Activated T-cell treated with anti-CD3 and anti-CD28 coated beads, Interleukin-2, amount 50 U/mL, for 72 hours (primary cell): ENCODE data around the gene TEX51. TPM values are rescaled to one million over a fixed set of nuclear protein-coding genes. Genes with fewer than 3 reads are reported as not detected.

Experiments used
- ATAC-seq, 2 donors: fragments of 150-1000 bp; cut with Tn5 transposase; replicated peaks in 1 of 2; 2 replicates each; pipeline ENCODE4 v1.10.0; 2021; ENCODE audit warnings: moderate library complexity in 2 of 2, mild to moderate bottlenecking in 1 of 2
- DNase-seq, 2 donors: peaks; one replicate each; pipeline ENCODE4 v3.0.0; 2021 to 2022; ENCODE audit warnings: mixed read lengths in 1 of 2
- H3K27ac Mint-ChIP-seq: one replicate; pipeline ENCODE4 v1.8.0; 2022; ENCODE audit warnings: mild to moderate bottlenecking, moderate library complexity, mixed read lengths
- H3K27me3 Mint-ChIP-seq: one replicate; pipeline ENCODE4 v1.8.0; 2022; ENCODE audit warnings: low read depth, mixed read lengths
- H3K36me3 Mint-ChIP-seq, 2 donors: one replicate each; pipeline ENCODE4 v1.8.0; 2022; ENCODE audit warnings: mixed read lengths in 2 of 2, mild to moderate bottlenecking in 1 of 2; ENCODE audit not compliant: insufficient read depth in 2 of 2
- H3K4me1 Mint-ChIP-seq: one replicate; pipeline ENCODE4 v1.8.0; 2022; ENCODE audit warnings: low read depth, mixed read lengths
- H3K4me3 Mint-ChIP-seq, 2 donors: one replicate each; pipeline ENCODE4 v1.8.0; 2022; ENCODE audit warnings: mild to moderate bottlenecking in 2 of 2, mixed read lengths in 2 of 2, moderate library complexity in 2 of 2
- H3K9me3 Mint-ChIP-seq, 2 donors: one replicate each; pipeline ENCODE4 v1.8.0; 2022; ENCODE audit warnings: mixed read lengths in 2 of 2
- total RNA-seq, 2 donors: library from RNA; stranded (reverse); gene quantifications; one replicate each; pipeline ENCODE4 v1.2.3, GENCODE V29; 2022

Gene TEX51
- not detected for total RNA-seq

DNA sequence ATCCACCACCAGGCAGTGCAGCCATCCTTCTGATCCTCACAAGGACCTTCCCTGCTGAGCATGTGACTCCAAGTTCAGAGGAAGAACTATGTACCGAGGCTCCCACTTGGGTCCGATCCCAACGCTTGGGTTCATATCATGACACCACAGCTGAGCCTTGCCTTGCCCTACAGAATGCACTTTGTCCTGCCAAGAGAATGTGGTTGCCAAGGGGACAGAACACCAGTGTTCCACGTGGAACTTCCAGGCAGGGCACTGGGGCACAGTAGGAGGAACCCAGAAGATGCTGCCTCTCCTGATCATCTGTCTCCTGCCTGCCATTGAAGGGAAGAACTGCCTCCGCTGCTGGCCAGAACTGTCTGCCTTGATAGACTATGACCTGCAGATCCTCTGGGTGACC lies at the start of gene TEX51:
TSS of gene TEX51 (plus strand) at position 255 of the 400 bp plus-strand sequence. CDS start at position 284, 29 bp downstream.
- no peak within 1 kb of the TSS for H3K4me3 Mint-ChIP-seq
- ATAC-seq (no peak), DNase-seq (no peak)
- H3K36me3 Mint-ChIP-seq, result no peaks in the 10 kb centered on the region
- peaks cover 3 to 5% of the 10 kb centered on the region in 2 donors for H3K9me3 Mint-ChIP-seq
- no peaks in the 10 kb centered on the region for H3K4me1 Mint-ChIP-seq
- H3K27ac Mint-ChIP-seq, result no peak within 1 kb of the TSS
- H3K27me3 Mint-ChIP-seq, result no peaks in the 10 kb centered on the region

GRCh38 chr2:126849054-126849453 lies 49.6 kb upstream of the TEX51 start:
- H3K9me3 Mint-ChIP-seq, result no peaks in the 10 kb centered on the region
- H3K36me3 Mint-ChIP-seq, result no peaks in the 10 kb centered on the region
- H3K27ac Mint-ChIP-seq, result no peak overlapping the region
- ATAC-seq, result no peak
- H3K4me1 Mint-ChIP-seq, result no peaks in the 10 kb centered on the region
- DNase-seq, result no peak
- no peak overlapping the region for H3K4me3 Mint-ChIP-seq
- H3K27me3 Mint-ChIP-seq, result peaks cover 9% of the 10 kb centered on the region

- Mint-ChIP-seq H3K27me3 (peaks cover 9% of the 10 kb centered on the region), H3K36me3 (no peaks in the 10 kb centered on the region), H3K4me1 (no peaks in the 10 kb centered on the region), H3K9me3 (no peaks in the 10 kb centered on the region), H3K4me3 (no peak overlapping the region), H3K27ac (no peak overlapping the region)
- ATAC-seq, result no peak
- no peak for DNase-seq
Observed at GRCh38 chr2:126849486-126849885, 49.2 kb upstream of the TEX51 start.

GRCh38 chr2:126849991-126850535 lies 48.6 kb upstream of the TEX51 start:
- DNase-seq (no peak), ATAC-seq (no peak)
- Mint-ChIP-seq H3K9me3 (no peaks in the 10 kb centered on the region), H3K27ac (no peak overlapping the region), H3K27me3 (peaks cover 9% of the 10 kb centered on the region), H3K4me1 (no peaks in the 10 kb centered on the region), H3K4me3 (no peak overlapping the region), H3K36me3 (no peaks in the 10 kb centered on the region)

DNA sequence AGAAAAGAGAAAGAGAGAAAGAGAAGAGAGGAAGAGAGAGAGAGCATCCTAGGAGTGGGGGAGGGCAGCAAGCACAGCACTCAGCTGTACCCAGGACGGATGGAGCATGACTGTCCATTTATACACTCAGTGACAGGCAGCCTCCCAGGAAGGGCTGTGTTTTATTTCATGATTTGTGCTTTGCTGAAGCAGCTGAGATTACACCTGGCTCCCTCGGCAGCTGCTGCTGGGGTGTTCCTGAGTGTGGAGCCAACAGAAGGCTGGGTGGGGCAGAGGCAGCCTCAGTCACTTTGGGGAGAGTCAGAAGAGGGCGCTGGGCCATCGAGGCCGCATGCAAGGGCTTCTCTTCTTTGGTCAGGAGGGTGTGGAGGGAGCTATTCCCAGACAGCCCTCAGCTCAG lies 47.8 kb upstream of the TEX51 start:
- Mint-ChIP-seq H3K27ac (no peak overlapping the region), H3K4me3 (no peak overlapping the region)

GRCh38 chr2:126851756-126852155 lies 46.9 kb upstream of the TEX51 start:
- DNase-seq (no peak), ATAC-seq (no peak)
- H3K4me1 Mint-ChIP-seq, result no peaks in the 10 kb centered on the region
- H3K9me3 Mint-ChIP-seq, result no peaks in the 10 kb centered on the region
- H3K4me3 Mint-ChIP-seq, result no peak overlapping the region
- peaks cover 9% of the 10 kb centered on the region for H3K27me3 Mint-ChIP-seq
- no peak overlapping the region for H3K27ac Mint-ChIP-seq
- no peaks in the 10 kb centered on the region for H3K36me3 Mint-ChIP-seq

More for the DNA sequence above, 47.8 kb upstream of the TEX51 start:
- peaks cover 9% of the 10 kb centered on the region for H3K27me3 Mint-ChIP-seq
- no peaks in the 10 kb centered on the region for H3K4me1 Mint-ChIP-seq
- no peaks in the 10 kb centered on the region for H3K36me3 Mint-ChIP-seq
- ATAC-seq (no peak), DNase-seq (no peak)
- no peaks in the 10 kb centered on the region for H3K9me3 Mint-ChIP-seq

DNA sequence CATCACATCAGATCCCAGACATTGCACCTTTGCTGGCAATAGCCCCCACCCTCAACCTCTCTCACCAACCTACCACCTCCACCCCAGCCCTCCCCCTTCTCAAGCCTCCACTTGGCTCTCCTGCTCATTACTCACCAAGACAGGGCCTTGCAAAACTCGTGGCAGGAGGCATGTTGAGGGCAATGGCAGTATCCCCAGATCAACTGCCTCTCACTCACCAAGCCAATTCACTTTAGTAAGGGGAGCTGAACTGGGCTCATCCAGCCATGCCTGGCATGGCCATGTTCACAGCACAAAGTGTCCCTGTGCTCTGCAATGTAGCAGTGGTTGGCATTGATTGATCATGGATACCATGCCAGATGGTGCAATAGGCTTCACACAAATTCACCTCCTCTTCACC lies 46.3 kb upstream of the TEX51 start:
- no peaks in the 10 kb centered on the region for H3K4me1 Mint-ChIP-seq
- H3K27me3 Mint-ChIP-seq, result peaks cover 9% of the 10 kb centered on the region
- no peak overlapping the region for H3K27ac Mint-ChIP-seq
- H3K9me3 Mint-ChIP-seq, result no peaks in the 10 kb centered on the region
- no peak overlapping the region for H3K4me3 Mint-ChIP-seq
- no peaks in the 10 kb centered on the region for H3K36me3 Mint-ChIP-seq
- no peak for ATAC-seq
- DNase-seq, result no peak

GRCh38 chr2:126855606-126856005 lies 43.1 kb upstream of the TEX51 start:
- DNase-seq (no peak), ATAC-seq (no peak)
- Mint-ChIP-seq H3K4me3 (no peak overlapping the region), H3K4me1 (no peaks in the 10 kb centered on the region), H3K9me3 (no peaks in the 10 kb centered on the region), H3K27me3 (peaks cover 9% of the 10 kb centered on the region), H3K36me3 (no peaks in the 10 kb centered on the region), H3K27ac (no peak overlapping the region)

- Mint-ChIP-seq H3K9me3 (no peaks in the 10 kb centered on the region), H3K4me1 (no peaks in the 10 kb centered on the region), H3K4me3 (no peak overlapping the region), H3K27me3 (peaks cover 9% of the 10 kb centered on the region), H3K36me3 (no peaks in the 10 kb centered on the region), H3K27ac (no peak overlapping the region)
- ATAC-seq, result no peak
- no peak for DNase-seq
Observed at GRCh38 chr2:126856403-126856802, 42.3 kb upstream of the TEX51 start.

DNA sequence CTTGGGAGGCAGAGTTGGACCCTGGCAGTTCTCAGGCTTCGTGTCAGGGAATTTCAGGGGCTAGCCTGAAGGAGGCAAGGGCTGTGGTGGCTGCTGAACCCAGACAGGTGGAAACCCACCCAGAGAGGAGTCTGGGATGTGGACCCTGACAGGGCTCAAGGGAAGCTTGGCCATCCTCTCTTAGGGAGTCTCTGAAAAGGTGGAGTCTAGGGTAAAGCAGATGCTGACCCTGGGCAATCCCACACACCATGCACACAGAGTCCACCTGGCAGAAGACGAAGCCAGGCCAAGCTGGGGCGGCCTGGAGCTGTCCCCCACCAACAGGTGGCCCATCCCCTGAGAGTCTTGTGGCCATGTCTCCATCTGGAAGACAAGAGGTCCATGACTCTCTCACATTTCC lies 41.2 kb upstream of the TEX51 start:
- H3K4me3 Mint-ChIP-seq, result no peak overlapping the region
- no peaks in the 10 kb centered on the region for H3K27me3 Mint-ChIP-seq
- DNase-seq, result no peak
- no peaks in the 10 kb centered on the region for H3K36me3 Mint-ChIP-seq
- H3K27ac Mint-ChIP-seq, result no peak overlapping the region
- H3K9me3 Mint-ChIP-seq, result no peaks in the 10 kb centered on the region
- ATAC-seq, result no peak
- H3K4me1 Mint-ChIP-seq, result no peaks in the 10 kb centered on the region

DNA sequence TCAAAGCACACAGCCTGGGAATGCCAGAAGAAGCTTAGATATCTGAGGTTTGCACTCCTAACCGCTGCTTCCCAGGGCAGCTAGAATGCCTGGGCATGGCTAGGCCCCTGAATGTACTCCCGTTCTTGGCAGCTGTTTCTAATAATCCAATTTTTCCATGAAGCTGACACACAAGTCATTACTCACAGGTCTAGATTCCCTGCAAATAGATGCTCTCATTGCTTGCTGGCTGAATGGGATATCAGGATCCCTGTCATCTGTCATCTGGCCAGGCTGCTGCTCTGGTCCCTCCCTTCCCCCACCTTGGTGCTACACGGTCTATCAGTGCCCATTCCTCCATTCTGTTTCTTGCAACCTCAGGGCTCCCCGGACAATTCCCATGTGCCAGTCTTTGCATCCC lies 40.7 kb upstream of the TEX51 start:
- no peak overlapping the region for H3K4me3 Mint-ChIP-seq
- H3K4me1 Mint-ChIP-seq, result no peaks in the 10 kb centered on the region
- no peaks in the 10 kb centered on the region for H3K9me3 Mint-ChIP-seq
- no peaks in the 10 kb centered on the region for H3K27me3 Mint-ChIP-seq
- no peaks in the 10 kb centered on the region for H3K36me3 Mint-ChIP-seq
- ATAC-seq (no peak), DNase-seq (no peak)
- no peak overlapping the region for H3K27ac Mint-ChIP-seq

DNA sequence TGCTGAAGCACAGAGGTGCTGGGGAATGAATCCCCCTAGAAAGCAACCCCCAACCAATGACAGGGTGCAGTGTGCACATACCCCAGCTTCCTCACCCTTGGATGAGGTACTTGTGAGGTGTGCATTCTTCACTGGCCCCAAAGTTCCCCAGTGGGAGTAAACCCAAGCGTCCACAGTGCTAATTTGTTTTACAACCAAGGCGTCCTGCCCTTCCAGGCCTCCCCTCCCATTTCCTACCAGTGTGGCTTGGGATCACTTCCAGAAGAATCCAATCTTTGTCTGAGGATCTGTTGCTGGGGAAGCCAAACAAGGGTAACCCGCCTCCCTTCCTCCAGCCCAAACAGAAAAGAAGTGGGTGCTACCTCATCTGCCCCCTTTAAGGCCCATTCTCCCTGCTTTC lies 40.3 kb upstream of the TEX51 start:
- ATAC-seq, result no peak
- Mint-ChIP-seq H3K4me1 (no peaks in the 10 kb centered on the region), H3K27me3 (peaks cover under 1% of the 10 kb centered on the region), H3K4me3 (no peak overlapping the region), H3K27ac (no peak overlapping the region), H3K9me3 (no peaks in the 10 kb centered on the region), H3K36me3 (no peaks in the 10 kb centered on the region)
- DNase-seq, result no peak

DNA sequence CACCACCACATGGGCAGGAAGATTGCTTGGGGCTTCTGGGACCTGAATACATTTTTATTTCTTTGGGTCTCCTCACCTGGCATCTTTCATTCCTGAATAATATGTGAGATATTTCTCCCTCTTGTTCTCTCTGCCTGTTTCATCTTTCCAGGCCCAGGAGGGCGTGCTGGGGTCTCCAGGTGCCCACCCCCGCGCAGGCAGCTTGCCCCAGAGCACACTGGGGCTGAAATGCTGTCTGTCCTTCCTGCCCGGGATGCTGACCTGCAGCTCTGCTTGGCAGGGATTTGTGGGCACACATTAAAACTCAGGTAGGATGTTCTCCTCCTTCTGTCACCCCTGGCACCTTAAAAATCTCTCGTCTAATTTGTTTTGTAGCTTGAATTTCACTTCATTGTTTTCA lies 39.7 kb upstream of the TEX51 start:
- Mint-ChIP-seq H3K36me3 (no peaks in the 10 kb centered on the region), H3K27me3 (peaks cover 7% of the 10 kb centered on the region), H3K27ac (no peak overlapping the region), H3K4me3 (no peak overlapping the region), H3K4me1 (no peaks in the 10 kb centered on the region), H3K9me3 (no peaks in the 10 kb centered on the region)
- ATAC-seq, result no peak
- no peak for DNase-seq

- DNase-seq, result no peak
- no peaks in the 10 kb centered on the region for H3K36me3 Mint-ChIP-seq
- no peak overlapping the region for H3K4me3 Mint-ChIP-seq
- no peak overlapping the region for H3K27ac Mint-ChIP-seq
- ATAC-seq, result no peak
- peaks cover 10% of the 10 kb centered on the region for H3K27me3 Mint-ChIP-seq
- no peaks in the 10 kb centered on the region for H3K9me3 Mint-ChIP-seq
- no peaks in the 10 kb centered on the region for H3K4me1 Mint-ChIP-seq
Observed at GRCh38 chr2:126859631-126860030, 39.1 kb upstream of the TEX51 start.
